ENCODE results near the gene MYO1B. TPM values are rescaled to one million over a fixed set of nuclear protein-coding genes. Genes with fewer than 3 reads are reported as not detected.

MYO1B gene
- total RNA-seq (2022; extraction: Qiagen RNA extraction; ENCODE audit: low read depth): 69.5 to 91.3 TPM (median 72.4 TPM) in 5 replicates

DNA sequence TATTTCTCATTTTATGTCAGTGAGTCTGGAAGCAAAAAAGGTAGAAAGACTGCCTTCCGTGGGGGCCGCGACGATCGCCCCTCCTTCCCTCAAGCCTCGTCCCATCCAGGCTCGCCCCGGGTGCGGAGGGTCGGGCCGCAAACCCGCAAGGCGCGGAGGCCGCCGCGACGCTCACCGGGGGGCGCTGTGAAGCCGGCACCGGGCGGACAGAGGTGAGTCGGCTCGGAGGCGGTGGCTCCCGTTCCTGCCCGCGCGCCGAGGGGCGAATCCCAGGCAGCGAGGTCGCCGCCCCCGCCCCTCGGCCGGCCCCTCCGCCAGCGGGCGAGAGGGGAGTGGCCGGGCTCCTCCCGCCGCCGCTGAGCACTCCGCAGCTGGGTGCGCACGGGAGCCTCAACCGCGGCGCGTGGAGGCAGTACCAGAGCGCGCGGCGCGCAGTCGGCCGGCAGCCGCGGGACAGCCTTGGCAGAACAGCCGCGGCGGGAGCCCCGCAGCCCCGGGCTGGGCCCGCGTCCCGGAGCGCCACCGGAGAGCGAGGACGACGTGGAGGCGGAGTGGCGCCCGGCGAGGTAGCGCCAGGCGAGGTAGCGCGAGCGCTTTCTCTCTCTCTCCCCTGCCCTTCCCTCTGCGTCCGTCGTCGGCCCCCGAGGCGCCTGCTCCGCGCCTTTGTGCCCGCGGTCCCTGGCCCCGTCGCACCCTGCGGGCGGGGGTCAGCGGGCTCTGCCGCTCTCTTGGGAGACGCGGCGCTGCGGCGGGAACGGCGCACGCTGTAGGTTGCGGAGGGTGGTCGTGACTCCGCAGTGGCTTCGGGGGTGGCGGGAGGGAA lies at the start of gene MYO1B:
MYO1B (plus strand) TSS at position 359 of the 823 bp plus-strand sequence. CDS start 31,492 bp downstream, outside the sequence.

Other genes starting within 250 kb of the MYO1B start
- 57.5 to 66.8 TPM (median 60.8 TPM) in 5 replicates for gene STAT1, start 231.2 kb upstream of the MYO1B start, total RNA-seq (2022; extraction: Qiagen RNA extraction; ENCODE audit: low read depth)
- 3.2 to 4.5 TPM (median 3.8 TPM) in 5 replicates for gene STAT4, start 94.4 kb upstream of the MYO1B start, total RNA-seq (2022; extraction: Qiagen RNA extraction; ENCODE audit: low read depth)

All from A549 treated with CpdA at 1 μM for 4 hours (cell line).